Prostate gland (tissue), 2 donors: ENCODE measurements around the gene FHIT.

Experiments used
- POLR2A ChIP-seq: fragments of 450-650 bp; IDR thresholded peaks from one replicate; pipeline ENCODE4 v1.6.1; 2016; ENCODE audit warnings: antibody characterized with exemption, mild to moderate bottlenecking
- POLR2AphosphoS5 ChIP-seq: sonication (generic); formaldehyde crosslinking; IDR thresholded peaks from one replicate; pipeline ENCODE4 v1.6.1; 2017; ENCODE audit warnings: antibody characterized with exemption
- TF ChIP-seq, protein P1 (sequence below), 4 experiments: fragments of 200-600 bp in 2 of 4; fragments of 450-650 bp in 2 of 4; sonication (generic) in 2 of 4; IDR thresholded peaks; 1 replicate in 3 of 4; 2 replicates in 1 of 4; pipeline ENCODE4 v1.5.1; 2016 to 2019; ENCODE audit warnings: antibody characterized with exemption in 4 of 4, mild to moderate bottlenecking in 2 of 4, moderate library complexity in 2 of 4

DNA sequence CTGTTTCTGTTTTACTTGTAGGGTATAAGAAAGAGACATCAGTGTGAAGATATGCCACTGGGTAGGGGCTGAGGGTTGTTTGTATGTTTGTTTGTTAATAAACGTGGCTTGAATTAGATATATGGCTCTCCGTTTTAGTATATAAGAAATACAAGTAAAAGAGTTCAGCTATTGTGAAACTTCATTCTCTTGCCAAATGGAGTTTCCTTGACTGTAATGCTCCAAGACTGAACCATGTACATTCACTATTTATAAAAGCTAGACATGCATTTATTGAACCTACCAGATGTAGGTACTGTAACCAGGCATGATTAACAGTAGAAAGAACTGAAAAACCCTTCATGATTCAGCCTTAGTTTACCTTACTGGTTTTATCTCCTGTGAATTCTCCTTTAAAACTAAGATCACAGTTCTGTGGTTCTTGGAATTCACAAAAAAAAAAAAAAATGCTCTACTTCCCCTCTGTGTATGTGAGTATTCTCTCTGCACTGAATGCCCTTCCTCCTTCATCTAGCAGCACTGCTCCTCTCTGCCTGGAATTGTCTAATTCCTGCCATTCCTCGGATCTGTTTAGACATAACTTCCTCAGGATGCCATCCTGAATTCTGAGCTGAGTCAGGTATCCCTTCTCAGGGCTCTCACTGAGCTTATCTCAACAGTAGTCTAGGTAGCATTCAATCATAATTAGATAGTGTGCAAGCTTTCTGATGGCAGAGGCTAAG is 504.4 kb downstream of the FHIT start:
- TF ChIP-seq, protein P1, sequence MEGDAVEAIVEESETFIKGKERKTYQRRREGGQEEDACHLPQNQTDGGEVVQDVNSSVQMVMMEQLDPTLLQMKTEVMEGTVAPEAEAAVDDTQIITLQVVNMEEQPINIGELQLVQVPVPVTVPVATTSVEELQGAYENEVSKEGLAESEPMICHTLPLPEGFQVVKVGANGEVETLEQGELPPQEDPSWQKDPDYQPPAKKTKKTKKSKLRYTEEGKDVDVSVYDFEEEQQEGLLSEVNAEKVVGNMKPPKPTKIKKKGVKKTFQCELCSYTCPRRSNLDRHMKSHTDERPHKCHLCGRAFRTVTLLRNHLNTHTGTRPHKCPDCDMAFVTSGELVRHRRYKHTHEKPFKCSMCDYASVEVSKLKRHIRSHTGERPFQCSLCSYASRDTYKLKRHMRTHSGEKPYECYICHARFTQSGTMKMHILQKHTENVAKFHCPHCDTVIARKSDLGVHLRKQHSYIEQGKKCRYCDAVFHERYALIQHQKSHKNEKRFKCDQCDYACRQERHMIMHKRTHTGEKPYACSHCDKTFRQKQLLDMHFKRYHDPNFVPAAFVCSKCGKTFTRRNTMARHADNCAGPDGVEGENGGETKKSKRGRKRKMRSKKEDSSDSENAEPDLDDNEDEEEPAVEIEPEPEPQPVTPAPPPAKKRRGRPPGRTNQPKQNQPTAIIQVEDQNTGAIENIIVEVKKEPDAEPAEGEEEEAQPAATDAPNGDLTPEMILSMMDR (IDR thresholded peaks at IDR 0.05) = no peak
- TF ChIP-seq POLR2A (no peak), POLR2AphosphoS5 (no peak)
